DLD1 (cell line): Measurements from ENCODE around the gene PIGW.

Experiments
- in situ Hi-C: cut with HindIII; loops from 2 replicates; pipeline ENCODE4 v1.10.0; 2017; ENCODE audit warnings: low sequenced_read_pairs

PIGW gene

GRCh38 chr17:36534840-36535668, at the start of gene PIGW, which contains the start of gene MYO19:
Gene PIGW (plus strand): TSS chr17:36534987. CDS start chr17:36537102, 2,115 bp downstream.
Gene MYO19 (minus strand): TSS chr17:36534868. CDS start chr17:36532538, 2,330 bp downstream.
- in situ Hi-C loops = no loop called here

GRCh38 chr17:36485027-36485426, 49.8 kb upstream of the PIGW start:
- in situ Hi-C loops = no loop called here

- in situ Hi-C loops = no loop called here
Measured at GRCh38 chr17:36485805-36486203, 49.0 kb upstream of the PIGW start.

- in situ Hi-C loops = no loop called here
Measured at GRCh38 chr17:36486204-36487194, 48.3 kb upstream of the PIGW start, which contains the start of gene ZNHIT3. Gene ZNHIT3 (plus strand): TSS chr17:36486681. CDS start chr17:36486700, 19 bp downstream.

GRCh38 chr17:36493956-36494355, 40.8 kb upstream of the PIGW start:
- in situ Hi-C loops = no loop called here

GRCh38 chr17:36494674-36495073, 40.1 kb upstream of the PIGW start:
- in situ Hi-C loops = no loop called here

GRCh38 chr17:36495076-36495578, 39.7 kb upstream of the PIGW start:
- in situ Hi-C loops = no loop called here

- in situ Hi-C loops = no loop called here
Measured at GRCh38 chr17:36496018-36496789, 38.6 kb upstream of the PIGW start.

GRCh38 chr17:36498155-36498554, 36.6 kb upstream of the PIGW start:
- in situ Hi-C loops = no loop called here

- in situ Hi-C loops = no loop called here
Measured at GRCh38 chr17:36498560-36499300, 36.1 kb upstream of the PIGW start.

- in situ Hi-C loops = no loop called here
Measured at GRCh38 chr17:36500745-36501225, 34.0 kb upstream of the PIGW start.

GRCh38 chr17:36501351-36501750, 33.4 kb upstream of the PIGW start:
- in situ Hi-C loops = no loop called here

- in situ Hi-C loops = no loop called here
Measured at GRCh38 chr17:36501963-36502362, 32.8 kb upstream of the PIGW start.

GRCh38 chr17:36503456-36504155, 31.2 kb upstream of the PIGW start:
- in situ Hi-C loops = no loop called here

- in situ Hi-C loops = no loop called here
Measured at GRCh38 chr17:36504156-36504545, 30.6 kb upstream of the PIGW start.

- in situ Hi-C loops = no loop called here
Measured at GRCh38 chr17:36505171-36505570, 29.6 kb upstream of the PIGW start.

- in situ Hi-C loops = no loop called here
Measured at GRCh38 chr17:36506249-36506826, 28.4 kb upstream of the PIGW start.

GRCh38 chr17:36506831-36507230, 28.0 kb upstream of the PIGW start:
- in situ Hi-C loops = no loop called here

GRCh38 chr17:36507266-36507665, 27.5 kb upstream of the PIGW start:
- in situ Hi-C loops = no loop called here
